SH-SY5Y (cell line): ENCODE results near the gene NCK2.

Source experiments
- GATA2 ChIP-seq: IDR thresholded peaks from 2 replicates; pipeline ENCODE4 v1.6.1; 2011; ENCODE audit warnings: mild to moderate bottlenecking, low read depth, low read length
- GATA3 ChIP-seq: IDR thresholded peaks from 2 replicates; pipeline ENCODE4 v1.6.1; 2011; ENCODE audit warnings: low read depth, mild to moderate bottlenecking, low read length, moderate library complexity

GRCh38 chr2:105789745-105790460, 45.2 kb downstream of the NCK2 start:
- TF ChIP-seq GATA2 (no peak), GATA3 (no peak)
